GM23338 (cell line): ENCODE results near the gene PDIA4.

Source experiments
- EZH2phosphoT487 ChIP-seq: fragments of 200-600 bp; sonication (generic); IDR thresholded peaks from one replicate; pipeline ENCODE4 v1.8.1; 2018; ENCODE audit warnings: antibody characterized with exemption; ENCODE audit not compliant: unreplicated experiment
- POLR2AphosphoS5 ChIP-seq: IDR thresholded peaks from 2 replicates; pipeline ENCODE4 v1.6.1; 2016; ENCODE audit warnings: antibody characterized with exemption, low read depth
- TF ChIP-seq, protein P1 (sequence below), 2 experiments: fragments of 200-600 bp in 1 of 2; sonication (generic) in 1 of 2; conservative IDR thresholded peaks; 2 replicates each; pipeline versions ENCODE4 v1.5.1 to v1.6.1; 2016 to 2017; ENCODE audit warnings: antibody characterized with exemption in 2 of 2, low read depth in 2 of 2, mild to moderate bottlenecking in 2 of 2, moderate library complexity in 1 of 2

DNA sequence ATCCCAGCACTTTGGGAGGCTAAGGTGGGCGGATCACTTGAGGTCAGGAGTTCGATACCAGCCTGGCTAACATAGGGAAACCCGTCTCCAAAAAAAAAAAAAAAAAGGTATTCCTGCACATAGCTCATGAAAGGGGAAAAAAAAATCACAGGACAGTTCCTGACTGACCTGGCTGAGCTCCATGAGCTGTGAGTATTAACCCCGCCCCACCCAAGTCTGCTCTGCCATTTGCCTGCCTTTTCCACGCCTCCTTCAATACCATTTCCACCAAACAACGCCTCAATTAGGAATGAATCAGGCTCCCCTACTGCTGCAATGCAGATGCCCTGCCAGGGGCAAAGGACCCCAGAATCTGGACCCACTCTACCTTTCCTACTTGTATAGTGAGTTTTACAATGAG lies 55.0 kb downstream of the PDIA4 start:
- TF ChIP-seq, protein P1, sequence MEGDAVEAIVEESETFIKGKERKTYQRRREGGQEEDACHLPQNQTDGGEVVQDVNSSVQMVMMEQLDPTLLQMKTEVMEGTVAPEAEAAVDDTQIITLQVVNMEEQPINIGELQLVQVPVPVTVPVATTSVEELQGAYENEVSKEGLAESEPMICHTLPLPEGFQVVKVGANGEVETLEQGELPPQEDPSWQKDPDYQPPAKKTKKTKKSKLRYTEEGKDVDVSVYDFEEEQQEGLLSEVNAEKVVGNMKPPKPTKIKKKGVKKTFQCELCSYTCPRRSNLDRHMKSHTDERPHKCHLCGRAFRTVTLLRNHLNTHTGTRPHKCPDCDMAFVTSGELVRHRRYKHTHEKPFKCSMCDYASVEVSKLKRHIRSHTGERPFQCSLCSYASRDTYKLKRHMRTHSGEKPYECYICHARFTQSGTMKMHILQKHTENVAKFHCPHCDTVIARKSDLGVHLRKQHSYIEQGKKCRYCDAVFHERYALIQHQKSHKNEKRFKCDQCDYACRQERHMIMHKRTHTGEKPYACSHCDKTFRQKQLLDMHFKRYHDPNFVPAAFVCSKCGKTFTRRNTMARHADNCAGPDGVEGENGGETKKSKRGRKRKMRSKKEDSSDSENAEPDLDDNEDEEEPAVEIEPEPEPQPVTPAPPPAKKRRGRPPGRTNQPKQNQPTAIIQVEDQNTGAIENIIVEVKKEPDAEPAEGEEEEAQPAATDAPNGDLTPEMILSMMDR (conservative IDR thresholded peaks at IDR 0.05; ENCODE audit: low read depth in 2 of 2) = no peak
- TF ChIP-seq EZH2phosphoT487 = no peak
- TF ChIP-seq POLR2AphosphoS5 = no peak
